Natural killer cell treated with Interleukin-12 subunit alpha and Interleukin-12 subunit beta and Interleukin-15 and Interleukin-18, amount 100 ng/mL, for 72 hours (primary cell): ENCODE measurements around the gene ETFA. TPM values are rescaled to one million over a fixed set of nuclear protein-coding genes. Genes with fewer than 3 reads are reported as not detected.

ENCODE experiments used
- ATAC-seq, 2 donors: fragments of 150-1000 bp; cut with Tn5 transposase in 1 of 2; sonication (Bioruptor Pico), chemical (Tn5 transposase) in 1 of 2; 2 replicates each; pipeline ENCODE4 v1.10.0; 2021
- DNase-seq: peaks from one replicate; pipeline ENCODE4 v3.0.0; 2022; ENCODE audit warnings: low spot score
- H3K27ac Mint-ChIP-seq, 2 donors: 1 replicate in 1 of 2; 2 replicates in 1 of 2; pipeline ENCODE4 v1.8.0; 2022; ENCODE audit warnings: mixed read lengths in 2 of 2, mild to moderate bottlenecking in 1 of 2, moderate library complexity in 1 of 2
- H3K27me3 Mint-ChIP-seq, 2 donors: 1 replicate in 1 of 2; 2 replicates in 1 of 2; pipeline ENCODE4 v1.8.0; 2022; ENCODE audit warnings: mixed read lengths in 2 of 2
- H3K36me3 Mint-ChIP-seq: one replicate; pipeline ENCODE4 v1.8.0; 2022; ENCODE audit warnings: mixed read lengths
- H3K4me1 Mint-ChIP-seq, 2 donors: 1 replicate in 1 of 2; 2 replicates in 1 of 2; pipeline ENCODE4 v1.8.0; 2022; ENCODE audit warnings: low read depth in 2 of 2, mixed read lengths in 2 of 2, mild to moderate bottlenecking in 1 of 2
- H3K4me3 Mint-ChIP-seq: one replicate; pipeline ENCODE4 v1.8.0; 2022; ENCODE audit warnings: mixed read lengths
- H3K9me3 Mint-ChIP-seq: 2 replicates; pipeline ENCODE4 v1.8.0; 2022; ENCODE audit warnings: mixed read lengths
- total RNA-seq, 2 donors: library from RNA; stranded (reverse); gene quantifications; one replicate each; pipeline ENCODE4 v1.2.3, GENCODE V29; 2022

Gene ETFA
- total RNA-seq, 2 donors from 2014 or later = 120 to 160 TPM

DNA sequence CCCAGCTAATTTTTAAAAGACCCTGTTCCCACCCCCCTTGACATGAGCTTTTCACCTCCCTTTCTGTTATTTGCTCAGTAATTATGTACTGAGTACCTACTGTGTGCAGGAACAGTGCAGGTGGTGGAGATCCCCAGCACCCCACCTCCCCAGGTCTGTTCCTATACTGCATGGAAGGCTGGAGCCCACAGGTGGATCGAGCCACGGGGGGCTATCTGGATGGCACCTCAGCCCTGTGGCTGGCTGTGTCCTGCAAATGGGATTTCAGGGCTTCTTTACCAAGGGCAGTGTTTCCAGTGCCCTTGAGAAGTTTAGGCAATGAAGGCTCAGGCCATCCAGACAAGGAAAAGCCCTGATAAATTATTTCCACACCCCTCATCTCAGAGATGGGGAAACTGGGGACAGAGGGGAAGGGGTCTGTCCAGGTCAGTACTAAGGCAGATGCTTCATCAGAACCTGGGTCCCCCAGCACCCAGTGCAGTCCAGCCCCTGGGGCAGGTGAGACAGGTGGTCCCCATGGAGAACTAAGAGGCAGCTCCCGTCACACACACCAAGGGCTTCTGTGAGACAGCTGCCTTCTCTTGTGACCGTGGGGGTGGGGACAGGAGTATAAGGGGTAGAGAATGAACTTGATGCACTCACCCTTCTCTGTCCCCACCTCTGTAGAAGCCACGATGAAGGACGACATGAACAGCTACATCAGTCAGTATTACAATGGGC, 109.6 kb downstream of the ETFA start:
- ATAC-seq = no peak
- Mint-ChIP-seq H3K4me1 (peaks cover 0 to 10% of the 10 kb centered on the region in 2 donors), H3K9me3 (no peaks in the 10 kb centered on the region), H3K27me3 (no peaks in the 10 kb centered on the region), H3K36me3 (no peaks in the 10 kb centered on the region), H3K4me3 (no peak overlapping the region), H3K27ac (no peak overlapping the region)
- no peak for DNase-seq

DNA sequence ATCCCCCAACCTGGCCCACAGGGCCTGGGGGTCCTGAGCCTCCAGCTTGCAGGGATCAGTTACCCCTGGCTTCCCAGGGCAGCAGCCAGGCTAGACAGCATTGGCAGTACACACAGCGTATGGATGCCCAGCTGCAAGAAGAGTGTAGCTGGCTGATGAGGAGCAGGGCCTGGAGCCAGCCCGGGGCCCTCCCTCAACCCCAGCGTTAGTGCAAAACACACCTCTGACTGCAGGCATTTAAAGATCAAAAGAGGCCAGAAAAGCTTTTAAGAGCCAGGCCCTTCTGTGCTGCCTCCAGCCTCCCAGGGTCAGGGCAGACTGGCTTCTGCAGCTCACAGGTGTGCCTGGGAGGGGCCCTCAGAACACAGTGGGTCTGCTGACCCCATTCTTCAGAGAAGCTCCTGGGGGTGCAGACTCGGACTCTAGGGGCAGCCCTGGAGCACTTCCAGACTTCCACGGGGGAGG, 110.6 kb downstream of the ETFA start:
- Mint-ChIP-seq H3K9me3 (no peaks in the 10 kb centered on the region), H3K27me3 (no peaks in the 10 kb centered on the region), H3K4me3 (no peak overlapping the region), H3K27ac (no peak overlapping the region), H3K4me1 (peaks cover 0 to 10% of the 10 kb centered on the region in 2 donors), H3K36me3 (no peaks in the 10 kb centered on the region)
- DNase-seq (no peak), ATAC-seq (no peak)

DNA sequence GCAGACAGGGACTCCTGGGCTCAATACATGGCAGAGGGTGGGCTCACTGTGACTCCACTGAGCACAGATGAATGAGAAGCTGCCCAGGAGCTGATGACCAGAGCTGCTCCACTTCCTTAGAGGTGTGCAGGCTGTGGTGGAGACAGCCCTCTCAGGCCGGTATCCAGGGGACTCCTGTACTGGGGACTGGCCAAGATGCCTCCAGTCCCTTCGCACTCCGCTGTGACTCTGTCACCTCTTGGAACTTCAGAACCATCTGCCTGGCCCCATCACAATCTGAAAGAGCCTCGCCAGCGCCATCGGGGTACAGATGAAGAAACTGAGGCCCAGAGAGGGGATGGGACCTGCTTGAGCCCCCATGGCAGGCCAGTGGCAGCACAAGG, 111.2 kb downstream of the ETFA start:
- H3K9me3 Mint-ChIP-seq = no peaks in the 10 kb centered on the region
- ATAC-seq (no peak), DNase-seq (no peak)
- no peak overlapping the region for H3K27ac Mint-ChIP-seq
- no peaks in the 10 kb centered on the region for H3K27me3 Mint-ChIP-seq
- no peak overlapping the region for H3K4me3 Mint-ChIP-seq
- peaks cover 0 to 10% of the 10 kb centered on the region in 2 donors for H3K4me1 Mint-ChIP-seq
- no peaks in the 10 kb centered on the region for H3K36me3 Mint-ChIP-seq

- no peaks in the 10 kb centered on the region for H3K9me3 Mint-ChIP-seq
- ATAC-seq = no peak
These were observed 111.9 kb downstream of the ETFA start for GRCh38 chr15:76199106-76200082.

GRCh38 chr15:76198456-76199105, 112.7 kb downstream of the ETFA start:
- H3K27ac Mint-ChIP-seq = peak overlapping the region in 1 of 2 donors; percentile 31
- peaks cover 0 to 10% of the 10 kb centered on the region in 2 donors for H3K4me1 Mint-ChIP-seq
- H3K36me3 Mint-ChIP-seq = no peaks in the 10 kb centered on the region
- ATAC-seq (no peak), DNase-seq (no peak)
- H3K27me3 Mint-ChIP-seq = no peaks in the 10 kb centered on the region
- H3K4me3 Mint-ChIP-seq = no peak overlapping the region
- H3K9me3 Mint-ChIP-seq = no peaks in the 10 kb centered on the region

More at GRCh38 chr15:76199106-76200082, 111.9 kb downstream of the ETFA start:
- Mint-ChIP-seq H3K4me1 (peaks cover 0 to 10% of the 10 kb centered on the region in 2 donors), H3K4me3 (no peak overlapping the region), H3K27ac (peak overlapping the region in 1 of 2 donors; percentile 44), H3K36me3 (no peaks in the 10 kb centered on the region), H3K27me3 (no peaks in the 10 kb centered on the region)
- DNase-seq = no peak

GRCh38 chr15:76197703-76198455, 113.4 kb downstream of the ETFA start:
- no peak for DNase-seq
- Mint-ChIP-seq H3K9me3 (no peaks in the 10 kb centered on the region), H3K4me1 (peaks cover 0 to 10% of the 10 kb centered on the region in 2 donors), H3K36me3 (no peaks in the 10 kb centered on the region), H3K27ac (peak overlapping the region in 1 of 2 donors; percentile 31), H3K27me3 (no peaks in the 10 kb centered on the region), H3K4me3 (no peak overlapping the region)
- ATAC-seq = peak; percentile 43 to 48

GRCh38 chr15:76196269-76197231, 114.7 kb downstream of the ETFA start:
- no peaks in the 10 kb centered on the region for H3K9me3 Mint-ChIP-seq
- H3K4me1 Mint-ChIP-seq = peaks cover 0 to 10% of the 10 kb centered on the region in 2 donors
- no peak overlapping the region for H3K4me3 Mint-ChIP-seq
- DNase-seq (no peak), ATAC-seq (no peak)
- H3K27ac Mint-ChIP-seq = no peak overlapping the region
- no peaks in the 10 kb centered on the region for H3K36me3 Mint-ChIP-seq
- no peaks in the 10 kb centered on the region for H3K27me3 Mint-ChIP-seq

DNA sequence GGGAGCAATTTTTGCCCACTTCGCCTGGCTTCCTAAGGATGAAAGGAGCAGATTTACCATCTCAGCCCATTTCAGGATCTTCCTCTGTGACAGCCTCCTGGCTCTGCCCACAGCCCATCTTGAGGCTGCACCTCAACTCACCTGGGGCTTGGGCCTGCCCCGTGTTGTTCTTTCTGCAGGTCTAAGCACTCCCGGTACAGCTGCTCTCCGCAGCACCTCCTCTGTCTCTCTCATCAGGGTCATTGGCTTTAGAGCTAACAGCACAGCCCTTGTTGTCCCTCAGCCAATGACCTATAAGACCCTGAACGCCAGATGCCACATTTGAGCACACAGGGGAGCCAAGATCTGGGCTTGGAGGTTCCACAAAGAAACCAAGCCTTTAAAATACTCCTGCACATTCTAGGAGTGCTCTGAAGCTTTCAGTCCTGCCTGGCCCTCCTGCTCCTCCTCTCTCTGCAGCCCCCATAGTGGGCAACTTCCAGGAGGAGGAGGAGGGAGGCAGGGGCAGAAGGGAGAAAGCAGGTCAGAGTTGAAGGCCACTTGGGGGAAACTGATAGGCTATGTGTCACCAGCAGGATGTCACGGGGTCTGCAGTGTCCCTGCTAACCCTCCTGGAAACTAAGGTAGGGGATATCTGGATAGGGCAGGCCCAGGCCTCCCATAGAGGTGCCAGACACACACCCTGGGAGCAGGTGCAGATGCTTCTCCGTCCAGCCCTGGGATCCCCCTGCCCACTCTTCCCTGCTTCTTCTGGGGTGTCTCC, 115.6 kb downstream of the ETFA start:
- Mint-ChIP-seq H3K36me3 (no peaks in the 10 kb centered on the region), H3K9me3 (no peaks in the 10 kb centered on the region)

GRCh38 chr15:76193934-76194333, 117.3 kb downstream of the ETFA start:
- no peak for DNase-seq
- Mint-ChIP-seq H3K27me3 (peaks cover 11 to 12% of the 10 kb centered on the region in 2 donors), H3K36me3 (no peaks in the 10 kb centered on the region), H3K9me3 (no peaks in the 10 kb centered on the region), H3K4me1 (peaks cover 14 to 22% of the 10 kb centered on the region in 2 donors), H3K27ac (peak overlapping the region in 1 of 2 donors; percentile 69), H3K4me3 (no peak overlapping the region)
- ATAC-seq = no peak

More for the DNA sequence above, 115.6 kb downstream of the ETFA start:
- ATAC-seq (no peak), DNase-seq (no peak)
- H3K4me1 Mint-ChIP-seq = peaks cover 7 to 16% of the 10 kb centered on the region in 2 donors
- H3K27me3 Mint-ChIP-seq = peaks cover under 1 to 2% of the 10 kb centered on the region in 2 donors
- peak overlapping the region in 1 of 2 donors; percentile 31 for H3K27ac Mint-ChIP-seq
- H3K4me3 Mint-ChIP-seq = no peak overlapping the region

DNA sequence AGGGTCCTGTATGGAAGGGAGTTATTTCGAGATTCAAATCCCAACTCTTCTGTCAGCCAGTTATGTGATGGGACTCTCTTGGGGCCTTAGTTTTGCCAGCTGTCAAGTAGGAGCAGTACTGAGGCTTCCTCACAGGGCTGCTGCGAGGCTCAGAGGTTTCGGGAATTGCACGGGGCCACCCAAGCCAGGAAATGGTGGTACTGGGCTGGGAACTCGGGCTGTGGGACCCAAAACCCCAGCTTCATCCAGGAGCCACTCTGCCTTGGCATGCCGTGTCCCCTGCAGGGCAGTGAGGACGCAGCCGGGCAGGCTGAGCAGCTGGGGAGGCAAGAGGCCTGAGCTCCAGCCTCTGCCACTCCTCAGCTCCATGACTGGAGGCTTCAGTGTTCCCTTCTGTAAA, 118.6 kb downstream of the ETFA start:
- peaks cover 12 to 16% of the 10 kb centered on the region in 2 donors for H3K27me3 Mint-ChIP-seq
- H3K4me1 Mint-ChIP-seq = peaks cover 14 to 15% of the 10 kb centered on the region in 2 donors
- H3K36me3 Mint-ChIP-seq = no peaks in the 10 kb centered on the region
- no peak overlapping the region for H3K27ac Mint-ChIP-seq
- no peak for ATAC-seq
- H3K4me3 Mint-ChIP-seq = no peak overlapping the region
- H3K9me3 Mint-ChIP-seq = no peaks in the 10 kb centered on the region
- no peak for DNase-seq

GRCh38 chr15:76191539-76192244, 119.6 kb downstream of the ETFA start:
- no peak for DNase-seq
- Mint-ChIP-seq H3K36me3 (no peaks in the 10 kb centered on the region), H3K4me3 (peak overlapping the region; percentile 64), H3K4me1 (peaks cover 14% of the 10 kb centered on the region in 2 donors), H3K27ac (peak overlapping the region in 1 of 2 donors; percentile 67), H3K27me3 (peaks cover 13 to 16% of the 10 kb centered on the region in 2 donors), H3K9me3 (no peaks in the 10 kb centered on the region)
- ATAC-seq = no peak
